COLO829 (cell line): Measurements from ENCODE around the gene RANBP3L.
A peak's percentile ranks its signal among the peaks of the same experiment; 100 is the strongest.
"Not testable (repeated sequence)": the region's sequence is repeated elsewhere in the genome, so short reads cannot be mapped to it uniquely, and the experiment has no call there.

Experiments used
- DNase-seq: peaks from one replicate; pipeline ENCODE4 v3.0.0; 2012; ENCODE audit warnings: low spot score

The RANBP3L gene

DNA sequence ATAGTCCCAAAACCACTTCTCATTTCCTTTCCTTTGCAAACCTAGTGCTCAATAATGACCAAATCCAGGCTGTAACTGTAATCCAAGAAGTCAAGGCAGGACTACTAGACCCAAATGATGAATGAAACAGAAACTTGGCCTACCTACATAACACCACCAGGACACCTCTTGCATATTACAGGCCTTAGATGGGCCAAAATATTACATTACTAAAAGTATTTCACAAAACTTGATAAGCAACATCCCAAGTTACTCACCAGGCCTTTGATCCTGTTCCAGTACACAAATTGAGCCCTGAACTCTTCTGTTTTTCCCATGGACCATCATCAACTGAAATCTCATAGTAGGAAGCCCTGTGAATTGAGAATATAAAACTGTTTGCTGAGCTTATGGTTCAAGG is 94.8 kb downstream of the RANBP3L start:
- no peak for DNase-seq

DNA sequence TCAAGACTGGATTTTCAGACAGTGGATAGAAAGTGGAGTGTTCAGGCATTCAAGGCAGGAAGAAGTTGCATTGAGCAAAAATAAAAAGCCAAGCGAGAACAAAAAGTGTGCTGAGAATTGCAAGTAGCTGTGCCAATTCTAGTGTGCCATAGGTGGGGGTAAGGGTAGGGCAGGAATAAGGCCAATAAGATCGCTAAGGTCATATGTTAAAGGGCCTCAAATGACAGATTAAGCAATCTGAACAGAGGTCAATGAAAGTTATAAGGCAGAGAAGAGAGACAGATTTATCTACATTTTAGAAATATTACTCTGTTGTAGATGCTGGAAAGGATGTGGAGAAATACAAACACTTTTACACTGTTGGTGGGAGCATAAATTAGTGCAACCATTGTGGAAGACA is 96.4 kb downstream of the RANBP3L start:
- no peak for DNase-seq

DNA sequence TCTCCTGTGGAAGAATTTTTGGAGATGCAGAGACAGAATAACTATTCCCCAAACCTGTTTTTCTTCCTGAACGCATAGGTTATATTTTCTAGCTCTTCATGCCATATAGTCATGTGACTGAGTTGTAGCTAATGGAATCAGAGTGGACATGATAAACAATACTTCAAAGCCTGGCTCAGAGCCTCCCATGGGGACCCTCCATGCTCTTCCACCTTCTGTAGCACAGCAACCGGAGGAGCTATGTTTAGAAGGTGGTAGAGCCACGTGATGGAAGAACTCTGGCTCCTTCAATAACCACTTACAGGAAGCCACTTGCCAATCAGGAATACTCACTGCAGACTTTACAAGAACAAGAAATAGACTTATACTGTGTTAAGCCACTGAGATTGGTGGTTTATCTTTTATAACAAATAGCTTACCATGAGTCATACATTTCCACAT is 99.2 kb downstream of the RANBP3L start:
- DNase-seq: peak; percentile 4

DNA sequence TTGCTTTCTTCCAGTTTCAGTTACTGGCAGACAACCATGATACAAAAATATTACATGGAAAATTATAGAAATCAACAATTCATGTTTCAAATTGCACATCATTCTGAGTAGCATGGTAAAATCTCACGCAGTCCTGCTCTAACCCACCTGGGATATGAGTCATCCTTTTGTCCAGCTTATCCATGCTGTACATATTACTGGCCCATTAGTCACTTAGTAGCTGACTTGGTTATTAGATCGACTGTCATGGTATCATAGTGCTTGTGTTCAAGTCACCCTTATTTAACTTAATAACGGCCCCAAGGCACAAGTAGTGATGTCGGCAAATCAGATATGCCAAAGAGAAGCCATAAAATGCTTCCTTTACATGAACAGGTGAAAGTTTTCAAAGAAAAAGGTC is 101.2 kb downstream of the RANBP3L start:
- DNase-seq: no peak

DNA sequence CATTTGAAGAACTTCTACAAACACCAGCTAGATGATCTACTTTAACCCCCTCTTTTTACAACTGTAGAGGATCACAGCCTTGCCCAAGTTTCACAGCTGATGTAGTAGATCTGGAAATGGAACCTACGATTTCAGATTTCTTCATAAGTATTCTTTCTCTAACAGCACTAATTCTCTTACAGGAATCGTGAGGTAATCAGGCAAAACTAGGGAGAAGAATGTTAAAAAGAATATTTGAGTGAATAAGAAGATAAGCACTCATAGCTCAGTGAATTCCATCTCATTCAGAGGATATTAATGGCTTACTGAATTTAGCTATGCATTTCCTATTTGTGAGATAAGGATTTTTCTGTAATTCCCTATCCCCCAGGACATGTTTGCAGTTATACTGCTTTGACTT is 102.1 kb downstream of the RANBP3L start:
- DNase-seq: no peak

DNA sequence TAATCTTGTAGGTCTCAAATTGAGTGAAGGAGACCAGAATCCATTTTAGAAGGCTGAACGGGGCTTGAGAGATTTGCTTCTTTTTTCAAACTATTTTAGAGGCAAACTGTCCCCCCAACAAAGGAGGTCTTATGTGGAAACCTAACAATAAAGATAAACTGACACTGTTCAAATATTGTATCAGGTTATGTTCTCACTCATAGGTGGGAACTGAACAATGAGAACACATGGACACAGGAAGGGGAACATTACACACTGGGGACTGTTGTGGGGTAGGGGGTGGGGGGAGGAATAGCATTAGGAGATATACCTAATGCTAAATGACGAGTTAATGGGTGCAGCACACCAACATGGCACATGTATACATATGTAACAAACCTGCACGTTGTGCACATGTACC is 102.9 kb downstream of the RANBP3L start:
- not testable (repeated sequence) for DNase-seq
